ENCODE results near the gene CMTR1.

Gene CMTR1

DNA sequence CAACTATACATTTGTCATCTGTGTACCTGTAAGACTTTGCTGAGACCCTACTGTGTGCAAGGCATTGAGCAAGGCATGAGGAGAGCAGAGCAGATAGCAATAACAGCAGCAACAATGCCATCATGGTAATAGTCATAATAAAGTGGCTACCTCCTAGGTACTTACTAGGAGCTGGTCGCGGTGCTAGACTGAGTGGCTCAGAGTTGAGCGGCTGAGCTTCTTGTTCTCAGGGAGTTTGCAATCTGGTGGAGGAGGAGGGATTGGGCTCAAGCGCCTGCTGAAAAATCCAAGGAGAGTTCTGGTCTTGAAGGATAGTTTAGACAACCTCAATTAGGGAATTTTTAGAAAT, 91.9 kb downstream of the CMTR1 start:
- no peak overlapping the region for H3K4me3 ChIP-seq (ENCODE audit: low read length)
- TF ChIP-seq, protein P1, sequence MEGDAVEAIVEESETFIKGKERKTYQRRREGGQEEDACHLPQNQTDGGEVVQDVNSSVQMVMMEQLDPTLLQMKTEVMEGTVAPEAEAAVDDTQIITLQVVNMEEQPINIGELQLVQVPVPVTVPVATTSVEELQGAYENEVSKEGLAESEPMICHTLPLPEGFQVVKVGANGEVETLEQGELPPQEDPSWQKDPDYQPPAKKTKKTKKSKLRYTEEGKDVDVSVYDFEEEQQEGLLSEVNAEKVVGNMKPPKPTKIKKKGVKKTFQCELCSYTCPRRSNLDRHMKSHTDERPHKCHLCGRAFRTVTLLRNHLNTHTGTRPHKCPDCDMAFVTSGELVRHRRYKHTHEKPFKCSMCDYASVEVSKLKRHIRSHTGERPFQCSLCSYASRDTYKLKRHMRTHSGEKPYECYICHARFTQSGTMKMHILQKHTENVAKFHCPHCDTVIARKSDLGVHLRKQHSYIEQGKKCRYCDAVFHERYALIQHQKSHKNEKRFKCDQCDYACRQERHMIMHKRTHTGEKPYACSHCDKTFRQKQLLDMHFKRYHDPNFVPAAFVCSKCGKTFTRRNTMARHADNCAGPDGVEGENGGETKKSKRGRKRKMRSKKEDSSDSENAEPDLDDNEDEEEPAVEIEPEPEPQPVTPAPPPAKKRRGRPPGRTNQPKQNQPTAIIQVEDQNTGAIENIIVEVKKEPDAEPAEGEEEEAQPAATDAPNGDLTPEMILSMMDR (conservative IDR thresholded peaks at IDR 0.05; ENCODE audit: low read depth, low read length): no peak
- DNase-seq (ENCODE audit: low read depth): no peak

DNA sequence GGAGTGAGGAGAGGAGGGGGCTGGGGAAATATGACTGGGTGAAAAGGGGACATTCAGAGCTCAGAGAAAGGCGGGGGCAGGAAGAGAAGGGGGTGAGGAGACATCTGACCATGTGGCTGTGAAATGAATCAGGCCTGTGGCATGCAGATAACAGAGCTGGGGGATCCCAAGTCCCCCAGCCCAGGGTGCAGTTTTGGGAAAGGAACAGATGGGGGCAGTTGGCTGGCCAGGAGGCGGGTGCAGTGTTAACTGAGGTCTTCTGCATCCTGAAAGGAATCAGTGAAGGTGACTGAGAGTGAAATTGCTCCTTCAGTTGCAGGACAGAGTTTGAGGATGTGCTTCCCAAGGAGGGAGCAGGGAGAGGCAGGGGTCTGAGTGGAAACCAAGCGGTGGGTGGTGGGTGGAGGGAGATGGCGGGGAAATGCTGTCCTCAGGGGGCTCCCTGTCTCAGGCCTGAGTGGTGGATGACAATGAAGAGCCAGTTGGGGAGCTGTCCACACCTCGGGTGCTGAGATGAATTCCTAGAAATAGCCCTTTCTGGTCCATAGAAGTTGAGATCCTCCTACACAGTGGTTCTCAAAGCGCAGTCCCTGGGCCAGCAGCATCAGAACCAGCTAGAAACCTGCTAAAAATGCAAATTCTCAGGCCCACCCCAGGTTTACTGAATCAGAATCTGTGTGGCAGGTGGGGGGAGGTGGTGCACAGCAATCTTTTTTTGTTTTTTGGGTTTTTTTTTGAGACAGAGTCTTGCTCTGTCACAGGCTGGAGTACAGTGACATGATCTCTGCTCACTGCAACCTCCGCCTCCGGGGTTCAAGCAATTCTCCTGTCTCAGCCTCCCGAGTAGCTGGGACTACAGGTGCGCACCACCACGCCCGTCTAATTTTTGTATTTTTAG, 92.7 kb downstream of the CMTR1 start:
- H3K4me3 ChIP-seq (ENCODE audit: low read length): no peak overlapping the region
- TF ChIP-seq, protein P1 (conservative IDR thresholded peaks at IDR 0.05; ENCODE audit: low read depth, low read length): no peak
- DNase-seq (ENCODE audit: low read depth): no peak

DNA sequence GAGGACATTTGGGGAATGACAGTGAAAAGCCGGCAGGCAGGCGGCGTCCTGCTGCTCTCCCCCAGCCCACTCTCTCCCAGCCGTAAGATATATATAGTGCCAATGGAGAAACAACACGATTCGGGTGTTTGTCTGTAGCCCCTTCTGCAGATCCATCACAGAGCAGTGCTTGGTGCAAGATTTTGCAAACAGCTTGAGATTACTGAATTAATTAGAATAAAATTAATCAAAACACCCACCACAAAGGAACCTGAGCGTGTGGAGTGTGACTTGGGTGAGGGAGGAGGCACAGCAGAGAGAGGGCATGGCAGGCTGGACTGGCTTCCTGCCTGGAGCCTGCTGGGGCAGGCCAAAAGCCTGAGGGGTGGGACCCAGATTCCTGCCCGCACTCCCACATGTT, 95.5 kb downstream of the CMTR1 start:
- TF ChIP-seq, protein P1 (conservative IDR thresholded peaks at IDR 0.05; ENCODE audit: low read depth, low read length): no peak
- no peak for DNase-seq (ENCODE audit: low read depth)
- H3K4me3 ChIP-seq (ENCODE audit: low read length): no peak overlapping the region

DNA sequence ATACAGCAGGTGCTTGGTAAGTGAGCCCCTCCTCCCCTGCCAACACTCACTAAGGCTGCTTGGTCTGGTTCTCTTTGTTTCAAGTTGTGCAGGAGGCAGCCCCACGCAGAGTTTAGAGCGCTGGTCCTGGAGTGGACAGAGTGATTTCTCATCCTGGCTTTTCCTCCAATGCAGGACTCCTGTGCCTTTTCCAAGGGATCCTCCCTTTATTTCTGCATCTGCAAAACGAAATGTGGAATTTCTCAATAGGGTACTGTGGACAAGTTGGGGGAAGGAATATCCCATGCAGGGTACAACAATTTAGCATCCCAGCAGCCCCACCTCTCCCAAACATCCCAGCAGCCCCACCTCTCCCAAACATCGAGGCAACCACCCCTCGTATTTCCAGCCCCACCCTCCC, 97.3 kb downstream of the CMTR1 start:
- DNase-seq (ENCODE audit: low read depth): no peak
- TF ChIP-seq, protein P1 (conservative IDR thresholded peaks at IDR 0.05; ENCODE audit: low read depth, low read length): no peak
- no peak overlapping the region for H3K4me3 ChIP-seq (ENCODE audit: low read length)

DNA sequence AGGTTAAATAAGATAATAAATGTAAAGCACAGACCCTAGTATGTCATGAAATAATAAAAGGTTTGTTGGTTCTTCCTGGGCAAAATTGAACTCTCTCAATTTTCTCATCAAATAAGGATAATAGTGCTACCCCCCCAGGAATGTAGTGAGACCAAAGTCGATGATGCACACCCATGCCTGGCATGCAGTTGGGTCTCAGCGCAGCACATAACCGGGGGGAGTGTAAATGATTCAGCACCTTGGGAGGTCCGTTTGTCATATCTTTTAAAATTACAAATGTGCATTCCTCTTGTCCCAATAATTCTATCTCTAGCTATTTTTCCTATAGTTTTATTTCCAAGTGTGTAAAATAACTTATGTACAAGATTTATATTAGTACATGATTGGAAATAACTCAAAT, 98.0 kb downstream of the CMTR1 start:
- no peak for DNase-seq (ENCODE audit: low read depth)
- no peak overlapping the region for H3K4me3 ChIP-seq (ENCODE audit: low read length)
- TF ChIP-seq, protein P1 (conservative IDR thresholded peaks at IDR 0.05; ENCODE audit: low read depth, low read length): no peak

Data from retinal pigment epithelial cell (primary cell).